ENCODE measurements around the gene FAM170B.

- no peak for TF ChIP-seq CTCF (IDR thresholded peaks at IDR 0.05; ENCODE audit: low read depth, low read length)
- TF ChIP-seq EZH2phosphoT487 (IDR thresholded peaks at IDR 0.05; ENCODE audit: low read depth): no peak
These were observed 49.0 kb upstream of the FAM170B start for GRCh38 chr10:49182776-49183175.
